HCT116 (cell line): ENCODE results near the gene PHF10. TPM values are rescaled to one million over a fixed set of nuclear protein-coding genes. Genes with fewer than 3 reads are reported as not detected.

Experiments used
- ATAC-seq: fragments of 200-7000 bp; cut with Tn5 transposase; 2 replicates; pipeline ENCODE4 v1.9.1; 2020; ENCODE audit warnings: mild to moderate bottlenecking, moderate library complexity
- BruUV-seq: library from RNA; stranded (reverse); fragments of 400-500 nt; replicated peaks from 2 replicates; lab custom pipeline; 2021; lab: Mats Ljungman, UMichigan
- CTCF ChIA-PET: fragments of 300-600 bp; sonication (Branson Sonifier 250); formaldehyde crosslinking; loops from one replicate; lab custom pipeline; 2021; ENCODE audit warnings: antibody characterized with exemption; lab: Charles Lee
- POLR2A ChIA-PET: fragments of 300-600, 350-600 bp; sonication (Branson Sonifier 250); formaldehyde crosslinking; loops from one replicate; lab custom pipeline; 2021; ENCODE audit warnings: antibody characterized with exemption; lab: Charles Lee
- RAD21 ChIA-PET, 2 experiments: fragments of 300-600 bp; sonication (Branson Sonifier 250); formaldehyde crosslinking; loops; one replicate each; lab custom pipeline; 2023; ENCODE audit warnings: low total read pairs in 2 of 2; ENCODE audit not compliant: uncharacterized antibody in 2 of 2, unreplicated experiment in 2 of 2, low non-redundant PET in 1 of 2; lab: Charles Lee
- DNase-seq: peaks from one replicate; pipeline ENCODE4 v3.0.0-alpha.2; 2010; ENCODE audit warnings: low read depth, low spot score
- H2AFZ ChIP-seq: fragments of 200-600 bp; shearing (Covaris generic), sonication (generic); 2 replicates; pipeline ENCODE4 v1.6.1; 2017; ENCODE audit warnings: low read depth, mixed run types, mixed read lengths, antibody characterized with exemption, low read length; ENCODE audit not compliant: poor library complexity, severe bottlenecking
- H3K27ac ChIP-seq: 2 replicates; pipeline ENCODE4 v1.5.1; 2012; ENCODE audit warnings: low read depth, low read length
- H3K27me3 ChIP-seq: fragments of 200-600 bp; sonication (generic); 2 replicates; pipeline ENCODE4 v1.6.1; 2016; ENCODE audit warnings: mixed run types, low read length, mixed read lengths; ENCODE audit not compliant: insufficient read depth
- H3K36me3 ChIP-seq, 2 experiments: fragments of 200-500 bp in 1 of 2; fragments of 200-600 bp in 1 of 2; sonication (Bioruptor generic) in 1 of 2; sonication (generic) in 1 of 2; 2 replicates each; pipeline versions ENCODE4 v1.5.1 to v1.6.1; 2014 to 2016; ENCODE audit warnings: low read length in 2 of 2, inconsistent platforms in 1 of 2, mixed read lengths in 1 of 2, mixed run types in 1 of 2; ENCODE audit not compliant: insufficient read depth in 2 of 2, control insufficient read depth in 1 of 2
- H3K4me1 ChIP-seq, 2 experiments: fragments of 200-600 bp in 1 of 2; sonication (generic) in 1 of 2; 2 replicates each; pipeline versions ENCODE4 v1.5.1 to v1.6.1; 2012 to 2017; ENCODE audit warnings: low read length in 2 of 2, inconsistent platforms in 1 of 2, mild to moderate bottlenecking in 1 of 2, mixed read lengths in 1 of 2, mixed run types in 1 of 2, moderate library complexity in 1 of 2; ENCODE audit not compliant: insufficient read depth in 2 of 2, control insufficient read depth in 1 of 2
- H3K4me2 ChIP-seq: fragments of 200-600 bp; sonication (generic); 2 replicates; pipeline ENCODE4 v1.6.1; 2017; ENCODE audit warnings: mixed run types, low read length, mixed read lengths
- H3K4me3 ChIP-seq, 2 experiments: fragments of 200-600 bp in 1 of 2; sonication (generic) in 1 of 2; replicated peaks in 1 of 2; 2 replicates each; pipeline ENCODE4 v1.5.1; 2011 to 2016; ENCODE audit warnings: low read length in 2 of 2, control low read depth in 1 of 2, low read depth in 1 of 2, mild to moderate bottlenecking in 1 of 2, mixed read lengths in 1 of 2, mixed run types in 1 of 2
- H3K79me2 ChIP-seq: fragments of 200-600 bp; sonication (generic); 2 replicates; pipeline ENCODE4 v1.6.1; 2017; ENCODE audit warnings: mild to moderate bottlenecking, mixed run types, low read length, moderate library complexity, mixed read lengths; ENCODE audit not compliant: insufficient read depth
- H3K9ac ChIP-seq: fragments of 200-600 bp; sonication (generic); 2 replicates; pipeline ENCODE4 v1.6.1; 2016; ENCODE audit warnings: low read length, mixed read lengths
- H3K9me2 ChIP-seq: fragments of 200-600 bp; sonication (generic), shearing (Covaris generic); 2 replicates; pipeline ENCODE4 v1.6.1; 2017; ENCODE audit warnings: mixed run types, mild to moderate bottlenecking, moderate library complexity; ENCODE audit not compliant: insufficient read depth
- H3K9me3 ChIP-seq, 2 experiments: fragments of 200-500 bp in 1 of 2; fragments of 200-600 bp in 1 of 2; sonication (Bioruptor generic) in 1 of 2; sonication (generic) in 1 of 2; 2 replicates each; pipeline ENCODE4 v1.6.1; 2014 to 2017; ENCODE audit warnings: low read length in 2 of 2, mixed read lengths in 2 of 2, inconsistent platforms in 1 of 2, low read depth in 1 of 2, mild to moderate bottlenecking in 1 of 2, mixed run types in 1 of 2, moderate library complexity in 1 of 2; ENCODE audit not compliant: control insufficient read depth in 1 of 2, insufficient read depth in 1 of 2
- H4K20me1 ChIP-seq: fragments of 200-600 bp; sonication (generic), shearing (Covaris generic); 2 replicates; pipeline ENCODE4 v1.6.1; 2017; ENCODE audit warnings: mixed run types, mild to moderate bottlenecking, moderate library complexity; ENCODE audit not compliant: insufficient read depth
- CBX3 ChIP-seq: IDR thresholded peaks from 2 replicates; pipeline ENCODE4 v1.6.1; 2012; ENCODE audit warnings: low read depth
- ELF1 ChIP-seq: IDR thresholded peaks from 2 replicates; pipeline ENCODE4 v1.6.1; 2012; ENCODE audit warnings: low read depth, borderline replicate concordance
- EZH2 ChIP-seq: fragments of 200-600 bp; sonication (generic); IDR thresholded peaks from 2 replicates; pipeline ENCODE4 v1.6.1; 2017; ENCODE audit warnings: antibody characterized with exemption, mixed run types
- FOSL1 ChIP-seq: IDR thresholded peaks from 2 replicates; pipeline ENCODE4 v1.6.1; 2012; ENCODE audit warnings: low read depth
- JUND ChIP-seq: IDR thresholded peaks from 2 replicates; pipeline ENCODE4 v1.6.1; 2012
- POLR2AphosphoS5 ChIP-seq: IDR thresholded peaks from 2 replicates; pipeline ENCODE4 v1.6.1; 2011; ENCODE audit warnings: mild to moderate bottlenecking, low read depth, low read length, moderate library complexity
- RAD21 ChIP-seq: IDR thresholded peaks from 2 replicates; pipeline ENCODE4 v1.6.1; 2012; ENCODE audit warnings: low read depth, mild to moderate bottlenecking
- REST ChIP-seq: IDR thresholded peaks from 2 replicates; pipeline ENCODE4 v1.6.1; 2012; ENCODE audit warnings: low read depth
- SP1 ChIP-seq: IDR thresholded peaks from 2 replicates; pipeline ENCODE4 v1.6.1; 2012; ENCODE audit warnings: low read depth
- TCF7L2 ChIP-seq: IDR thresholded peaks from 2 replicates; pipeline ENCODE4 v1.7.0; 2011; ENCODE audit warnings: borderline replicate concordance, inconsistent platforms; ENCODE audit not compliant: insufficient read depth, insufficient read length; ENCODE audit errors: extremely low read depth
- YY1 ChIP-seq: IDR thresholded peaks from 2 replicates; pipeline ENCODE4 v1.6.1; 2011; ENCODE audit warnings: low read length, low read depth, moderate library complexity, mild to moderate bottlenecking; ENCODE audit not compliant: insufficient replicate concordance; ENCODE audit errors: extremely low read depth
- ZBTB33 ChIP-seq: IDR thresholded peaks from 2 replicates; pipeline ENCODE4 v1.6.1; 2011; ENCODE audit warnings: mild to moderate bottlenecking, low read length, moderate library complexity; ENCODE audit not compliant: insufficient replicate concordance; ENCODE audit errors: extremely low read depth
- ZFX ChIP-seq: fragments of 450-650 bp; IDR thresholded peaks from 2 replicates; pipeline ENCODE4 v1.6.1; 2017
- intact Hi-C: fragments of 100-400 bp; cut with micrococcal nuclease; formaldehyde crosslinking; loops from 2 replicates; pipeline ENCODE4 v1.10.0; 2022
- total RNA-seq: library from RNA; stranded (reverse); gene quantifications from one replicate; pipeline ENCODE4 v1.2.1, GENCODE V29; 2021; ENCODE audit not compliant: unreplicated experiment
- TF ChIP-seq, protein P1 (sequence below): IDR thresholded peaks from 2 replicates; pipeline ENCODE4 v1.6.1; 2012
- TF ChIP-seq, protein P2 (sequence below): IDR thresholded peaks from 2 replicates; pipeline ENCODE4 v1.6.1; 2012

PHF10 gene
- total RNA-seq, 1 experiment from 2014 or later, result 45.5 TPM

DNA sequence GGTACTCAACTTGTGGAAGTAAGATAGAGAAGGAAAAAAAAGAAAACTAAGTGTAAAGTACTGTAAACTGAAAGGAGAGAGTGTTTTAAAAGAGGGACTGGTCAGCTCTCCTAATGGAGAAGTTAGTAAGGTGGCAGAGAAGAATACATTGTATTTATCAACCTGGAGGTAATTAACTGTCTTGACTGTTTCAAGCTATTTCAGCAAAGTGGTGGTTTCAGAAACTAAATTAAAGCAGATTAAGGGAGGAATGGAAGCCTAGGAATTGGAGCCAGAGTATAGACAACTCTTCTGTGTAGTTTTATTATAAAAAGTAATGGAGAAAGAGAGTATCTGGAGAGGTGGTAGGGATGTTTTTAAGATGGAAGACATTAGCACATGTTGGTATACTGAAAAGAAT, 2.7 kb upstream of the PHF10 start:
- intact Hi-C loops, result no loop called here
- ATAC-seq (no peak), DNase-seq (no peak)
- BruUV-seq, result no TSS peak
- Histone ChIP-seq H3K4me1 (peaks cover 16 to 24% of the 10 kb centered on the region in 2 experiments), H3K27me3 (no peaks in the 10 kb centered on the region), H3K9me2 (no peaks in the 10 kb centered on the region), H3K79me2 (peaks cover 15% of the 10 kb centered on the region), H3K9me3 (no peaks in the 10 kb centered on the region), H3K4me2 (no peak overlapping the region), H3K4me3 (no peak overlapping the region), H3K9ac (no peak overlapping the region), H3K27ac (no peak overlapping the region), H3K36me3 (no peaks in the 10 kb centered on the region), H4K20me1 (no peaks in the 10 kb centered on the region), H2AFZ (no peak overlapping the region)
- CTCF ChIA-PET, result no interaction called here
- RAD21 ChIA-PET, result no interaction called here
- POLR2A ChIA-PET, result no interaction called here
- TF ChIP-seq ZFX (no peak), TCF7L2 (no peak), SP1 (no peak), RAD21 (no peak), YY1 (no peak), JUND (no peak), ELF1 (no peak), CBX3 (no peak), EZH2 (no peak), REST (no peak), FOSL1 (no peak), ZBTB33 (no peak), POLR2AphosphoS5 (no peak)
- TF ChIP-seq, protein P1, sequence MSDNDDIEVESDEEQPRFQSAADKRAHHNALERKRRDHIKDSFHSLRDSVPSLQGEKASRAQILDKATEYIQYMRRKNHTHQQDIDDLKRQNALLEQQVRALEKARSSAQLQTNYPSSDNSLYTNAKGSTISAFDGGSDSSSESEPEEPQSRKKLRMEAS, result no peak
- TF ChIP-seq, protein P2, sequence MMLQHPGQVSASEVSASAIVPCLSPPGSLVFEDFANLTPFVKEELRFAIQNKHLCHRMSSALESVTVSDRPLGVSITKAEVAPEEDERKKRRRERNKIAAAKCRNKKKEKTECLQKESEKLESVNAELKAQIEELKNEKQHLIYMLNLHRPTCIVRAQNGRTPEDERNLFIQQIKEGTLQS, result no peak
